GM19239 (cell line): ENCODE measurements around the gene TBL1X.
"Not testable (repeated sequence)": the region's sequence is repeated elsewhere in the genome, so short reads cannot be mapped to it uniquely, and the experiment has no call there.

ENCODE experiments used
- DNase-seq: peaks from one replicate; pipeline ENCODE4 v3.0.0; 2011; ENCODE audit warnings: low spot score; ENCODE audit not compliant: insufficient read length
- FAIRE-seq: peaks from 2 replicates; lab custom pipeline; 2011; peaks lifted over from hg19 to GRCh38; lab: Jason Lieb, UNC

TBL1X gene

GRCh38 chrX:9730078-9730477, 265.2 kb downstream of the TBL1X start:
- FAIRE-seq (peak; percentile 23), DNase-seq (no peak)

- FAIRE-seq (no peak), DNase-seq (no peak)
These were observed 265.9 kb downstream of the TBL1X start for GRCh38 chrX:9730752-9731151.

GRCh38 chrX:9737363-9737762, 272.5 kb downstream of the TBL1X start:
- no peak for DNase-seq
- FAIRE-seq = no peak

- no peak for DNase-seq
- FAIRE-seq = no peak
These were observed 273.3 kb downstream of the TBL1X start for GRCh38 chrX:9738151-9738550.

GRCh38 chrX:9739130-9739529, 274.3 kb downstream of the TBL1X start:
- DNase-seq (no peak), FAIRE-seq (no peak)

GRCh38 chrX:9745417-9746115, 280.7 kb downstream of the TBL1X start:
- no peak for DNase-seq
- no peak for FAIRE-seq

GRCh38 chrX:9746148-9746888, 281.5 kb downstream of the TBL1X start:
- FAIRE-seq (no peak), DNase-seq (no peak)

GRCh38 chrX:9747644-9748043, 282.8 kb downstream of the TBL1X start:
- no peak for DNase-seq
- no peak for FAIRE-seq

- FAIRE-seq (no peak), DNase-seq (no peak)
These were observed 284.4 kb downstream of the TBL1X start for GRCh38 chrX:9749146-9749692.

- FAIRE-seq (no peak), DNase-seq (no peak)
These were observed 292.5 kb downstream of the TBL1X start for GRCh38 chrX:9757366-9757765.

- no peak for FAIRE-seq
- no peak for DNase-seq
These were observed 293.3 kb downstream of the TBL1X start for GRCh38 chrX:9758021-9758638.

- DNase-seq (no peak), FAIRE-seq (no peak)
These were observed 294.5 kb downstream of the TBL1X start for GRCh38 chrX:9759337-9759736.

GRCh38 chrX:9765072-9765736, 300.3 kb downstream of the TBL1X start:
- FAIRE-seq (no peak), DNase-seq (no peak)

- DNase-seq (no peak), FAIRE-seq (no peak)
These were observed 300.9 kb downstream of the TBL1X start, which contains the start of gene GPR143 for GRCh38 chrX:9765737-9766097. Gene GPR143 (minus strand): TSS chrX:9765847. CDS start chrX:9765817, 30 bp downstream.

GRCh38 chrX:9767375-9767774, 302.5 kb downstream of the TBL1X start:
- DNase-seq = no peak
- no peak for FAIRE-seq

- FAIRE-seq, DNase-seq: not testable (repeated sequence)
These were observed 303.5 kb downstream of the TBL1X start for GRCh38 chrX:9768321-9768839.

GRCh38 chrX:9770319-9770718, 305.5 kb downstream of the TBL1X start:
- DNase-seq = no peak
- FAIRE-seq = no peak

GRCh38 chrX:9772943-9773342, 308.1 kb downstream of the TBL1X start:
- DNase-seq = no peak
- FAIRE-seq = no peak

GRCh38 chrX:9775930-9776329, 311.1 kb downstream of the TBL1X start:
- DNase-seq (no peak), FAIRE-seq (no peak)

- DNase-seq (no peak), FAIRE-seq (no peak)
These were observed 317.1 kb downstream of the TBL1X start for GRCh38 chrX:9781941-9782340.
